IMR-90 (cell line): ENCODE results near the gene DCLK1.

Experiments used
- BHLHE40 ChIP-seq: fragments of 150-350 bp; IDR thresholded peaks from 2 replicates; pipeline ENCODE4 v1.6.1; 2016; ENCODE audit warnings: mild to moderate bottlenecking, low read depth, low read length
- CEBPB ChIP-seq: IDR thresholded peaks from 2 replicates; pipeline ENCODE4 v1.6.1; 2012; ENCODE audit warnings: low read depth, low read length, improper control_type of control experiment
- CHD1 ChIP-seq: IDR thresholded peaks from 2 replicates; pipeline ENCODE4 v1.6.1; 2012; ENCODE audit warnings: low read depth, low read length, improper control_type of control experiment
- CTCF ChIP-seq: conservative IDR thresholded peaks from 2 replicates; pipeline ENCODE4 v1.5.1; 2012; ENCODE audit warnings: mild to moderate bottlenecking, low read depth, low read length, improper control_type of control experiment
- MAFK ChIP-seq: IDR thresholded peaks from 2 replicates; pipeline ENCODE4 v1.6.1; 2012; ENCODE audit warnings: low read depth, low read length, improper control_type of control experiment
- MXI1 ChIP-seq: IDR thresholded peaks from 2 replicates; pipeline ENCODE4 v1.6.1; 2012; ENCODE audit warnings: low read depth, mild to moderate bottlenecking, low read length, moderate library complexity, borderline replicate concordance
- POLR2A ChIP-seq: IDR thresholded peaks from 2 replicates; pipeline ENCODE4 v1.6.1; 2012; ENCODE audit warnings: mild to moderate bottlenecking, low read depth, low read length
- RAD21 ChIP-seq: IDR thresholded peaks from 2 replicates; pipeline ENCODE4 v1.6.1; 2012; ENCODE audit warnings: low read length, improper control_type of control experiment
- RFX5 ChIP-seq: IDR thresholded peaks from 2 replicates; pipeline ENCODE4 v1.8.0; 2012; ENCODE audit warnings: low read depth, mild to moderate bottlenecking, low read length, moderate library complexity
- SMC3 ChIP-seq: fragments of 150-350 bp; IDR thresholded peaks from 2 replicates; pipeline ENCODE4 v1.6.1; 2016; ENCODE audit warnings: low read depth, mild to moderate bottlenecking, antibody characterized with exemption, low read length, moderate library complexity
- USF2 ChIP-seq: fragments of 150-350 bp; IDR thresholded peaks from 2 replicates; pipeline ENCODE4 v1.6.1; 2017; ENCODE audit warnings: mild to moderate bottlenecking, antibody characterized with exemption, low read length, low read depth

GRCh38 chr13:36067746-36068381 is 63.3 kb downstream of the DCLK1 start:
- no peak for TF ChIP-seq USF2
- no peak for TF ChIP-seq POLR2A
- no peak for TF ChIP-seq CTCF
- no peak for TF ChIP-seq MXI1
- no peak for TF ChIP-seq RFX5
- TF ChIP-seq SMC3: no peak
- no peak for TF ChIP-seq RAD21
- no peak for TF ChIP-seq CHD1
- TF ChIP-seq BHLHE40: no peak
- no peak for TF ChIP-seq MAFK
- TF ChIP-seq CEBPB: no peak
